ENCODE results near the gene NFX1. TPM values are rescaled to one million over a fixed set of nuclear protein-coding genes. Genes with fewer than 3 reads are reported as not detected.

The NFX1 gene
- total RNA-seq, 1 donor from 2014 or later, result 27.8 TPM

DNA sequence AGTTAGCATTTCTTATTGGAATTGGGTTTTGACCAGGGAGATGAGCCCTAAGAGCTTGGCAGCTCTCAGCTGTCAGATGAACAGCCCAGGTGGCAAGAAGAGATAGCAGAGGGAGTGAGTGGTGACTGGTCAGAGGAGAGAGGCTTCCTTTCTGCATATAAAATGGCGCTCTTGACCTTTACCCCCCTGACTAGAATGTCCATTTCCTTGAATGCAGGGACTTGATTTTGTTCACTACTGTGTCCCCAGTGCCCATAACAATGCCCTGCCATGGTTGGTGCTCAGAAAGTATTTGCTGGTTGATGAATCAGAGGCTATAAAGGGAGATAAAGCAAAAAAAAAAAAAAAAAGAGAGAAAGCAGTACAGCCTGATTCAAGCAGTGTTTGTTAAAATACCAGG, 18.3 kb upstream of the NFX1 start:
- Histone ChIP-seq H3K4me3 (ENCODE audit: insufficient read depth, low read depth, low read length) (no peak overlapping the region), H3K36me3 (ENCODE audit: insufficient read depth, low read length) (peaks cover 53% of the 10 kb centered on the region), H3K9me3 (ENCODE audit: insufficient read depth, low read depth, low read length) (no peaks in the 10 kb centered on the region), H3K27me3 (ENCODE audit: insufficient read depth, low read length) (no peaks in the 10 kb centered on the region), H3K4me2 (ENCODE audit: low read length) (no peak overlapping the region), H3K79me2 (ENCODE audit: insufficient read depth, low read length) (peaks cover 13% of the 10 kb centered on the region), H3K9ac (ENCODE audit: low read length) (no peak overlapping the region), H3K4me1 (ENCODE audit: insufficient read depth, low read length) (peaks cover 8% of the 10 kb centered on the region), H3K27ac (ENCODE audit: low read depth, low read length) (no peak overlapping the region), H4K20me1 (ENCODE audit: insufficient read depth, low read length) (peaks cover 6% of the 10 kb centered on the region), H2AFZ (ENCODE audit: low read depth, low read length) (no peak overlapping the region)
- Mint-ChIP-seq H3K4me1 (ENCODE audit: low read depth, unreplicated experiment) (peaks cover 12% of the 10 kb centered on the region), H3K27ac (ENCODE audit: unreplicated experiment) (no peak overlapping the region), H3K36me3 (ENCODE audit: low read depth, unreplicated experiment) (peaks cover 6% of the 10 kb centered on the region), H3K4me3 (ENCODE audit: unreplicated experiment) (no peak overlapping the region), H3K27me3 (ENCODE audit: low read depth, unreplicated experiment) (no peaks in the 10 kb centered on the region), H3K9me3 (ENCODE audit: unreplicated experiment) (no peaks in the 10 kb centered on the region)
- TF ChIP-seq EZH2 (IDR thresholded peaks at IDR 0.05; ENCODE audit: insufficient read depth, low read length), result no peak
- TF ChIP-seq, protein P1, sequence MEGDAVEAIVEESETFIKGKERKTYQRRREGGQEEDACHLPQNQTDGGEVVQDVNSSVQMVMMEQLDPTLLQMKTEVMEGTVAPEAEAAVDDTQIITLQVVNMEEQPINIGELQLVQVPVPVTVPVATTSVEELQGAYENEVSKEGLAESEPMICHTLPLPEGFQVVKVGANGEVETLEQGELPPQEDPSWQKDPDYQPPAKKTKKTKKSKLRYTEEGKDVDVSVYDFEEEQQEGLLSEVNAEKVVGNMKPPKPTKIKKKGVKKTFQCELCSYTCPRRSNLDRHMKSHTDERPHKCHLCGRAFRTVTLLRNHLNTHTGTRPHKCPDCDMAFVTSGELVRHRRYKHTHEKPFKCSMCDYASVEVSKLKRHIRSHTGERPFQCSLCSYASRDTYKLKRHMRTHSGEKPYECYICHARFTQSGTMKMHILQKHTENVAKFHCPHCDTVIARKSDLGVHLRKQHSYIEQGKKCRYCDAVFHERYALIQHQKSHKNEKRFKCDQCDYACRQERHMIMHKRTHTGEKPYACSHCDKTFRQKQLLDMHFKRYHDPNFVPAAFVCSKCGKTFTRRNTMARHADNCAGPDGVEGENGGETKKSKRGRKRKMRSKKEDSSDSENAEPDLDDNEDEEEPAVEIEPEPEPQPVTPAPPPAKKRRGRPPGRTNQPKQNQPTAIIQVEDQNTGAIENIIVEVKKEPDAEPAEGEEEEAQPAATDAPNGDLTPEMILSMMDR (IDR thresholded peaks at IDR 0.05; ENCODE audit: insufficient read depth, low read depth, low read length), result no peak
- DNase-seq (ENCODE audit: low read depth) (no peak), FAIRE-seq (no peak)

DNA sequence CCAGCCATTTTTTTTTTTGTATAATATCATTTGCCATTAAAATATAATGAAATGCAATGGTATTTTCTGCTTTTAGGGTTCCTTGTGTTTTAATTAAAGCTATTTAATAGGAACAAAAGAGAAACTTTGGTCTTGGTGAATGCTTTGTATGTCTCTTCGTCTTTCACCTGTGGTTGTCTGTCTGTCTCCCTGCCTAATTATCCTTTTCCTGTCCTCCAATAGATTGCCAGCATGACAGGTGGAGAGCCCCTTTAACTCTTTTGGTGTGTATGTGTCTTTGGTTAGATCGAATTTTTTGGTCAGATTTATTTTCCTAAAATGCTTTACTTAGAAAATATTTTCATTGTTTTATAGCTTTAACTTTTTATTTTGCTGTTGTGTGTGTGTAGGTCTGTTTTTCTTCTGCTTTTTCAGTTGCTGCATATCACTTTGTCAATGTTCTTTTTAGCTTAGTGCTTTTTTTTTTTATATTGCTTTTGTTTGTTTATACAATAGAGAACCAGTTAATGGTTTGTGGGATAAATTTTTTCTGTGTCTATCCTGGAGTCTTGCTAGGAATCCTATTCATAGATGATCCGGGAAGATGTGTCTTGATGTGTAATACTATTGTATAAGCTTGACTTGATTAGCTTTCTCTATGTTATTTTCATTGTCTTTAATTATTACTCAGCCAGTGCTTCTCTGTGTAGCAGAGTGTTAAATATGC, 16.9 kb upstream of the NFX1 start:
- peak overlapping the region; percentile 8 for H3K27ac ChIP-seq (ENCODE audit: low read depth, low read length)

More for the DNA sequence above, 16.9 kb upstream of the NFX1 start:
- Histone ChIP-seq H3K4me1 (ENCODE audit: insufficient read depth, low read length) (peaks cover 8% of the 10 kb centered on the region), H3K36me3 (ENCODE audit: insufficient read depth, low read length) (peaks cover 56% of the 10 kb centered on the region), H3K4me3 (ENCODE audit: insufficient read depth, low read depth, low read length) (no peak overlapping the region), H3K79me2 (ENCODE audit: insufficient read depth, low read length) (peaks cover 6% of the 10 kb centered on the region), H3K9ac (ENCODE audit: low read length) (no peak overlapping the region), H3K4me2 (ENCODE audit: low read length) (peak overlapping the region; percentile 60), H3K9me3 (ENCODE audit: insufficient read depth, low read depth, low read length) (no peaks in the 10 kb centered on the region), H3K27me3 (ENCODE audit: insufficient read depth, low read length) (no peaks in the 10 kb centered on the region), H2AFZ (ENCODE audit: low read depth, low read length) (no peak overlapping the region), H4K20me1 (ENCODE audit: insufficient read depth, low read length) (peaks cover 6% of the 10 kb centered on the region)
- no peak for FAIRE-seq
- TF ChIP-seq, protein P1 (IDR thresholded peaks at IDR 0.05; ENCODE audit: insufficient read depth, low read depth, low read length), result no peak
- TF ChIP-seq EZH2 (IDR thresholded peaks at IDR 0.05; ENCODE audit: insufficient read depth, low read length), result no peak
- Mint-ChIP-seq H3K27me3 (ENCODE audit: low read depth, unreplicated experiment) (no peaks in the 10 kb centered on the region), H3K9me3 (ENCODE audit: unreplicated experiment) (no peaks in the 10 kb centered on the region), H3K4me1 (ENCODE audit: low read depth, unreplicated experiment) (peaks cover 7% of the 10 kb centered on the region), H3K4me3 (ENCODE audit: unreplicated experiment) (no peak overlapping the region), H3K36me3 (ENCODE audit: low read depth, unreplicated experiment) (peaks cover 12% of the 10 kb centered on the region), H3K27ac (ENCODE audit: unreplicated experiment) (peak overlapping the region; percentile 21)
- DNase-seq (ENCODE audit: low read depth), result peak; percentile 33
